ENCODE results near the gene GLI1.

DNA sequence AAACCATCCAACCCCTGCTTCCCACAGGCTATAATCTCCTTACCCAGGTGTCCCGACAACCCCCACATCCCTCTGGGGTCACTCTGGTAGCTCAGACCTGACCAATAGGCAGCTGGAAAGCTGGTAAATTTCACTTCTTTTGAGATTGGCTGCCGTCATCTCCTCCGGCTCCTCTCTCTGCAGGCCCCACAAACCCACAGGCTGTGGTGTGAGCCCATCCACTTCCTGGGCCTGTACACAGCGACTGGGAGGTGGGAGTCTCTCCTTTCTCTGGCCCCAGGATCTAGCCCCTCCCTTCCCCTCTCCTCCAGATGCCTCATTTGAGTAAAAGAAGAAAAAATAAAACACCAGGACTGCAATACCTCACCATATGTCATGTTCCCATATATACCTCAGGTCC lies 24.3 kb upstream of the GLI1 start:
- TF ChIP-seq CTCF (IDR thresholded peaks at IDR 0.05; ENCODE audit: low read length) (no peak), EZH2 (IDR thresholded peaks at IDR 0.05; ENCODE audit: borderline replicate concordance, low read length) (no peak)
